Lung (tissue), 12 donors: ENCODE data around the gene LYSMD2. TPM values are rescaled to one million over a fixed set of nuclear protein-coding genes. Genes with fewer than 3 reads are reported as not detected.

Source experiments
- ATAC-seq: fragments of 200-7000 bp; cut with Tn5 transposase; one replicate; pipeline ENCODE4 v1.9.1; 2020; ENCODE audit warnings: moderate number of reproducible peaks; ENCODE audit not compliant: insufficient read depth, low FRiP score
- DNase-seq, 3 donors: peaks; one replicate each; pipeline ENCODE4 v3.0.0-alpha.2; 2013 to 2017
- H3K27ac ChIP-seq, 2 donors: one replicate each; pipeline ENCODE4 v1.5.1; 2013; ENCODE audit warnings: mild to moderate bottlenecking in 2 of 2, moderate library complexity in 2 of 2, control low read depth in 1 of 2, inconsistent platforms in 1 of 2, low read depth in 1 of 2, low read length in 1 of 2
- H3K27me3 ChIP-seq, 3 donors: one replicate each; pipeline ENCODE4 v1.5.1; 2013; ENCODE audit warnings: low read length in 2 of 3; ENCODE audit not compliant: control insufficient read depth in 3 of 3, insufficient read depth in 3 of 3
- H3K36me3 ChIP-seq, 4 donors: one replicate each; pipeline ENCODE4 v1.5.1; 2013; ENCODE audit warnings: low read length in 4 of 4, mild to moderate bottlenecking in 1 of 4, moderate library complexity in 1 of 4; ENCODE audit not compliant: control insufficient read depth in 4 of 4, insufficient read depth in 4 of 4
- H3K4me1 ChIP-seq, 5 donors: one replicate each; pipeline ENCODE4 v1.5.1; 2013; ENCODE audit warnings: low read length in 5 of 5, mild to moderate bottlenecking in 2 of 5, moderate library complexity in 1 of 5; ENCODE audit not compliant: control insufficient read depth in 5 of 5, insufficient read depth in 5 of 5
- H3K4me3 ChIP-seq: one replicate; pipeline ENCODE4 v1.5.1; 2013; ENCODE audit warnings: mild to moderate bottlenecking, control low read depth, moderate library complexity
- H3K9ac ChIP-seq, 2 donors: one replicate each; pipeline ENCODE4 v1.5.1; 2013; ENCODE audit warnings: low read length in 2 of 2, control low read depth in 1 of 2; ENCODE audit not compliant: insufficient read depth in 1 of 2
- H3K9me3 ChIP-seq, 4 donors: one replicate each; pipeline ENCODE4 v1.5.1; 2013; ENCODE audit warnings: low read length in 3 of 4, mild to moderate bottlenecking in 1 of 4, moderate library complexity in 1 of 4; ENCODE audit not compliant: control insufficient read depth in 4 of 4, insufficient read depth in 3 of 4
- WGBS, 2 donors: extraction: QIAGEN DNeasy Blood & Tissue Kit; methylation state at CpG; one replicate each; pipeline ENCODE4 v1.1.7; 2013; 5-methylcytosine and 5-hydroxymethylcytosine counted together
- polyA plus RNA-seq, 2 donors: library from polyadenylated mRNA; stranded (reverse); fragments of 200-250 nt; gene quantifications; one replicate each; pipeline ENCODE4 v1.2.1, GENCODE V29; 2013
- total RNA-seq, 2 donors: library from RNA; depleted of rRNA in 1 of 2; stranded (reverse); fragments of >200 nt in 1 of 2; gene quantifications; one replicate each; pipeline ENCODE4 v1.2.1, GENCODE V29; 2014 to 2021
- TF ChIP-seq, protein P1 (sequence below): IDR thresholded peaks from 2 replicates; pipeline ENCODE4 v1.5.1; 2012; ENCODE audit warnings: mild to moderate bottlenecking; ENCODE audit errors: control extremely low read depth, extremely low read depth
- donor health status: control.
- donor health status: control.
- donor health status: Bipolar disorder and iron deficiency.
- donor health status: healthy.
- donor health status: DM: yes; HTN: yes; CAD: no.

LYSMD2 gene
- total and polyA plus RNA-seq, 4 donors: 8.1 to 17.4 (median 13.6) TPM

DNA sequence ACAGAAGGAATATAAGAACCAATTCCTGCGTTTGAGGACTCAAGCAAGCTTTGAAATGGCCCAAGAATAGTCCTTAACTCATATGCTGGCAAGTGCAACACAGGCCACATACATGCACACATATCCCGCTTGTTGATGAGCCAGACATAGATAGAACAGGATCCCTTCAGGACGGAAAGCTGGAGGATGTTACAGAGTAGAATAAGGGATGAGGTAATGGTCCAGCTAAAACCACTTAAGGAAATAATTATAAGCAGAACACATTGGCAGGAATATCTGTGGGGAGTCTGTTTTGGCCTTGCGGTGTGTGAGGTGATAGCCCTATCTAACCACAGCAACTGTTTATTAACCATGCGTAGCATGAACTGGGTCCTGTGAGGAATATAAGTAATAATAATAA, 31.2 kb downstream of the LYSMD2 start:
- DNase-seq (no peak), ATAC-seq (no peak)
- H3K27me3 ChIP-seq: no peaks in the 10 kb centered on the region
- H3K27ac ChIP-seq: no peak overlapping the region
- WGBS, 2 donors: 86 to 89% methylated on average over 5 of the region's 5 CpGs
- H3K4me1 ChIP-seq: peaks cover 0 to 3% (median 0%) of the 10 kb centered on the region in 5 donors
- no peak overlapping the region for H3K4me3 ChIP-seq
- H3K9ac ChIP-seq: no peak overlapping the region
- H3K36me3 ChIP-seq: no peaks in the 10 kb centered on the region
- TF ChIP-seq, protein P1, sequence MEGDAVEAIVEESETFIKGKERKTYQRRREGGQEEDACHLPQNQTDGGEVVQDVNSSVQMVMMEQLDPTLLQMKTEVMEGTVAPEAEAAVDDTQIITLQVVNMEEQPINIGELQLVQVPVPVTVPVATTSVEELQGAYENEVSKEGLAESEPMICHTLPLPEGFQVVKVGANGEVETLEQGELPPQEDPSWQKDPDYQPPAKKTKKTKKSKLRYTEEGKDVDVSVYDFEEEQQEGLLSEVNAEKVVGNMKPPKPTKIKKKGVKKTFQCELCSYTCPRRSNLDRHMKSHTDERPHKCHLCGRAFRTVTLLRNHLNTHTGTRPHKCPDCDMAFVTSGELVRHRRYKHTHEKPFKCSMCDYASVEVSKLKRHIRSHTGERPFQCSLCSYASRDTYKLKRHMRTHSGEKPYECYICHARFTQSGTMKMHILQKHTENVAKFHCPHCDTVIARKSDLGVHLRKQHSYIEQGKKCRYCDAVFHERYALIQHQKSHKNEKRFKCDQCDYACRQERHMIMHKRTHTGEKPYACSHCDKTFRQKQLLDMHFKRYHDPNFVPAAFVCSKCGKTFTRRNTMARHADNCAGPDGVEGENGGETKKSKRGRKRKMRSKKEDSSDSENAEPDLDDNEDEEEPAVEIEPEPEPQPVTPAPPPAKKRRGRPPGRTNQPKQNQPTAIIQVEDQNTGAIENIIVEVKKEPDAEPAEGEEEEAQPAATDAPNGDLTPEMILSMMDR: no peak
- H3K9me3 ChIP-seq: no peaks in the 10 kb centered on the region

DNA sequence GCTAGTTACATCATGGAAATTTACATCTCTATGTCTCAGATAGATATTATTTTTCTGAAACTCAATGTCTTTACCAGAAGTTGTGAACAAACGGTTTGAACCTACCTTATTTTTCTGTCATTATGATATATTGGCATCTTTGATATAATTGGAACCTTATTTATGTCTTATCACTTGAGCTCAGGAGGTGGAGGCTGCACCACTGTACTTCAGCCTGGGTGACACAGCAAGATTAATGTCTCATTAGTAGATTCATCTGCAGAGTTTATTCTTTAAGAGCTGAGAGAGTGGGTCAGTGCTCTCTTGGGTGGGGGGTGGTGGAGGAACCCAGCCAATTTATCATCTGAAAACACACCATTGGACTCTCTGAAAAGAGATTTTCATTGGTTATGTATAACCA, 34.7 kb downstream of the LYSMD2 start:
- H3K36me3 ChIP-seq: peaks cover 0 to 2% (median 0%) of the 10 kb centered on the region in 4 donors
- no peak for DNase-seq
- TF ChIP-seq, protein P1: no peak
- no peak overlapping the region for H3K27ac ChIP-seq
- no peak overlapping the region for H3K4me3 ChIP-seq
- no peak for ATAC-seq
- no peaks in the 10 kb centered on the region for H3K9me3 ChIP-seq
- H3K4me1 ChIP-seq: no peaks in the 10 kb centered on the region
- no peaks in the 10 kb centered on the region for H3K27me3 ChIP-seq
- WGBS, 2 donors: 42 to 61% methylated on average over 1 of the region's 1 CpG
- no peak overlapping the region for H3K9ac ChIP-seq

DNA sequence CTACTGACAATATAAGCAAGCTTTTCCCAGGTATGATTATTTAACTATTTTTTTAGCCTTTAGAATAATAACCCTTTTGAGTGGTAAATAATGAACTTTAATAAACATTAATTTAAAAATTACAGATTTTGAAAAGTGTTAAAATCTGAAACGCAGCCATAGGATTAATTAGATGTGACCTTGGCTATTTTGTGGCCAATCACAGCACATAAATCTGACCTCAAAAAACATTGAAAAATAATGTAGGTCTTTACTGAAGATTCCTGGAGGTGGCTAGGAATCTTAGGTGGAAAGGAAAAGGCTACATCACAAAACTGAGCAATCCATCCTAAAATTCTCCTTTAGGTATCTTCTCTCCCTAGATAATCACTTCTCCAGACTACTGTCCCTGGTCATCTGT, 38.1 kb downstream of the LYSMD2 start:
- ATAC-seq (no peak), DNase-seq (no peak)
- WGBS, 2 donors: 85 to 98% methylated on average over 1 of the region's 1 CpG

More for the DNA sequence above, 38.1 kb downstream of the LYSMD2 start:
- peaks cover 0 to 2% (median 0%) of the 10 kb centered on the region in 4 donors for H3K36me3 ChIP-seq
- H3K27ac ChIP-seq: no peak overlapping the region
- TF ChIP-seq, protein P1: no peak
- H3K27me3 ChIP-seq: no peaks in the 10 kb centered on the region
- no peaks in the 10 kb centered on the region for H3K9me3 ChIP-seq
- no peaks in the 10 kb centered on the region for H3K4me1 ChIP-seq
- no peak overlapping the region for H3K4me3 ChIP-seq
- no peak overlapping the region for H3K9ac ChIP-seq
